HG02938 (cell line): ENCODE data around the gene SFXN4.

Experiments
- ATAC-seq: cut with Tn5 transposase; IDR thresholded peaks from one replicate; pipeline ENCODE4 v1.9.1; 2021; ENCODE audit warnings: mild to moderate bottlenecking, moderate library complexity; ENCODE audit not compliant: unreplicated experiment

The SFXN4 gene, protein sequence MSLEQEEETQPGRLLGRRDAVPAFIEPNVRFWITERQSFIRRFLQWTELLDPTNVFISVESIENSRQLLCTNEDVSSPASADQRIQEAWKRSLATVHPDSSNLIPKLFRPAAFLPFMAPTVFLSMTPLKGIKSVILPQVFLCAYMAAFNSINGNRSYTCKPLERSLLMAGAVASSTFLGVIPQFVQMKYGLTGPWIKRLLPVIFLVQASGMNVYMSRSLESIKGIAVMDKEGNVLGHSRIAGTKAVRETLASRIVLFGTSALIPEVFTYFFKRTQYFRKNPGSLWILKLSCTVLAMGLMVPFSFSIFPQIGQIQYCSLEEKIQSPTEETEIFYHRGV

DNA sequence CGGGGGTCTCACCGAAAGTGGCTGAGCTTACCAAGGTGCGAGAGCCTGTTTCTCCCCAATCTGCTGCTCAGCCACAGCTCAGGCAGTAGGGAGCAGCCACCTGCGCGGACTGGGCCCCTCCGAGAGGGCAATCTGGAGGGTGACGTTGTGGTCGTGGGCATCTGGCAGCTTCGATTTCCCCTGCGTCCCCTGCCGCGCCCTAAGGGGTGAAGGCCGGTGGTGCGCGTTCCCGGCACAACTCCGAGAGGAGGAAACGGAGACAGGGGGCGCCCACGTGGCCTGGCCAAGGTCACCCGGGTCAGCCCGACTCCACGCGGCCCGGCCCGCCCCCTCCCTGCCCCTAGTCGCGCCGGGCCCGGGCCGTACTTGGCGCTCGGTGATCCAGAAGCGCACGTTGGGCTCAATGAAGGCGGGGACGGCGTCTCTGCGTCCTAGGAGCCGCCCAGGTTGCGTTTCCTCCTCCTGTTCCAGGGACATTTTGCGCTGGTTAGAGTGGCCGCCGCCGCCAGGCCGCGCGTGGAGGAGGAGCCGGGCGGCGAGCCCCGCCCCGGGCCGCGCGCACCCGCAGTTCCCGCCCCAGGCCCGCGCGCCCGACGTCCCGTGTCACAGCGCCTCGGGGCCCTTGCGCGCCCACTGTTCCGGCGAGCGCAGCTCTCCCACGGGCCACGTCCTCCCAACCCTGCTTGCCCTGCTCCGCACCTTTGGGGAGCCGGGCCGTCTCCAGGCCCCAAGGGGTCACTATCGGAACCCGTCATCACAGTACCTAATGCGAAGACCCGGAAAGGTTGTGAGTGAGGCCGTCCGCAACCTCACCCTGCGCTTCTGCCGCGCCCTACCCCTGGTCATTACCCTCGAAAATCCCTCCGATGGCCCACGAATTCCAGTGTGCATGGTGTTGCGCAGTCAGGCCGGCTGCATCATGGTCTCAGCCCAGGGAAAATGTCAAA lies at the start of gene SFXN4:
TSS of gene SFXN4 (minus strand) at position 544 of the 947 bp plus-strand sequence. CDS start at position 477, 67 bp downstream.
- peak; percentile 84 for ATAC-seq

- ATAC-seq, result no peak
Observed at GRCh38 chr10:119211625-119212441, 46.3 kb upstream of the SFXN4 start.

DNA sequence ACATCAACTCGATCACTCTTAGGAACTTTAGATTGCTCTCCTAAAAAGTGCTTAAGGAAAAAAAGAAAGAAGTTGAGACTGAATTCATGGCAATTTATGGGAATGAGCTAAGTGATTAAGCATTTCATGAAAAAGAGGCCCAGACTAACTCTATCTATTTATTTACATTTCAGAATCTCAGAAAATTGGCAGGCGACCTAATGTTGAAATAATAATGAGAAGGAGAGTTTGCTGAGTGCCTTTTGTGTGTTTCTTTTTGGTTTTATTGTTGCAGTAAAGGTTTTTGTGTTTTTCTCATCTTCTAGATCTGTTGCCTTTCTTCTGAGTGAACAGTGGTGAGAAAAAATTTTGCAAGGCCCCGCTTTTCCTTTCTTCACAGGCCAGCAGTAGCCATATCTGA lies 45.7 kb upstream of the SFXN4 start:
- ATAC-seq, result no peak

GRCh38 chr10:119210633-119211032 lies 45.1 kb upstream of the SFXN4 start:
- ATAC-seq, result no peak

DNA sequence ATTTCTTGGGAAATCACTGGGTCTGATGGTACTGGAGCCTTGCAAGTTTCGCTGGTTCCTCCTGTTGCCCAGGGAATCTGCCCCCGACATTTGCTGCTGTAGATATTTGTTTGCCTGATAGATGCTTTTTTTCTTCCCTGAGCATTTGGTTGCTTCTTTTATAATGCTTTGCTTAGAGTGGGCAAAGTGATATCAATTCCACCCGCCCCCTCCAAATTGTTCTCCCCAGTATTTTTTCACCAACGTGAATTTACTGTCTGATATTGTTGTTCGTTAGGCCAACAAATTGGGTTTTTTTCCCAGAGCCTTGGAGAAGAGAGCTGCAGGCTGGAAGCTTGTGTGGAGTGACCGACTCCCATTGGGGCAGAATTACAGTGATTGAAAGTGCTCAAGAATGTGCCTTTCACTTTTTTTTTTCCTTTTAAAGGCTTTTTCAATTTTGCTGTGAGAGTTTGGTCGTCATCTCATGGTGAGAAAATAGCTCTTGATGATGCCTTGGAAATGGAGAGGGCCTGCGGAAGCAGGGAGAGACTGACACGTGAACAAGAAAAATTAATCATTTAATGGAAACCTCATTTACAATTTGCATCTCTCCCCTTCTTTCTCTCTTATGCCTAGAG lies 44.3 kb upstream of the SFXN4 start:
- no peak for ATAC-seq

GRCh38 chr10:119209035-119209735 lies 43.7 kb upstream of the SFXN4 start:
- no peak for ATAC-seq

- no peak for ATAC-seq
Observed at GRCh38 chr10:119208553-119208940, 43.0 kb upstream of the SFXN4 start.

DNA sequence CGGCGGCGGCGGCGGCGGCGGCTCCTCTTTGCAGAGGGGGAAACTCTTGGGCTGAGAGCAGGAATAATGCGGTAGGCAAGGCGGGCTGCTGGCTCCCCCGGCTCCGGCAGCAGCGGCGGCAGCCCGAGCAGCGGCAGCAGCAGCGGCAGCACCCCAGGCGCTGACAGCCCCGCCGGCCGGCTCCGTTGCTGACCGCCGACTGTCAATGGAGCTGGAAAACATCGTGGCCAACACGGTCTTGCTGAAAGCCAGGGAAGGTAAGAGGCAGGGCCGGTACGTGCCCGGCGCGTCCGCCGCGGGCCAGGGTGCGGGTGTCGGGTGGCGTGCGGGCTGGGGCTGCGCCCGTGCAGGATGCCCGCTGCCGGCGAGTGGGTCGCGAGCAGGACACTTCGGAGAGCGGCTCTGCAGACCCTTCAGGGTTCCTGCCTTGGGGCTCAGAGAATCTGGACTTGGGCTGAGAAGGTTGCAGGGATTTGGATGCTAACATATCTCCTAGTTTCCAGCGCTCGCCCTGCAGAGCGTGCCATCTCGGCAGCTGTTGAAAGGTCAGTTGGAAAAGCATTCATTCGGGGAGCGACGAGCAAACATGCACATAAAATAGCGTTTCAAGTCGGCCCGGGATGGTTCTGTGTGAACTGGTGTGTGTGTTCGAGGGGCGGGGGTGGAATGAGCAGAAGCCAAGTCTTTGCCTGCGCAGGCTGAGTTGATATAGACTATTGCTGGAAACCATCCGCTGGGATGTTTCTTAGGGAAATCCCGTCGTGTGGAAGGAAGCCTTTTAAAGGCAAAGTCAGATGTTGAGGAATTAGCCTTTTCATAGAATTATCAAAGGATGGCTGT lies 42.4 kb upstream of the SFXN4 start:
- peak; percentile 1 for ATAC-seq

DNA sequence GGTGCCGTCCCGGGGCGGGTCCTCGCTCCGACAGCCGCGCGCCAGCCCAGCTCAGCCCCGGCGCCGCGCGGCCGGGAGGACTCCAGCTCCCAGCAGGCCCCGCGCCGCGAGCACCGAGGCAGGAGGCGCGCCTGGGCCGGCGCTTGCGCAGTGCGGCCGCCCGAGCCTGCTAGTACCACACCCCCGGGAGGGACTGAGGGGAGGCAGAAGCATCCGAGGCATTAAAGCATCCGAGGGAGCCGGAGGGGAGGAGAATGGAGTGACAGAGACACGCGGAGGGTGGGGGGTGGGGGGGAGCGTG lies 41.8 kb upstream of the SFXN4 start, which contains the start of gene GRK5:
TSS of gene GRK5 (plus strand) at position 206 of the 301 bp plus-strand sequence. CDS start 347 bp downstream, outside the sequence.
- ATAC-seq, result peak; percentile 66

- peak; percentile 53 for ATAC-seq
Observed at GRCh38 chr10:119206603-119207365, 41.3 kb upstream of the SFXN4 start.

- peak; percentile 27 for ATAC-seq
Observed at GRCh38 chr10:119205894-119206602, 40.5 kb upstream of the SFXN4 start.

- no peak for ATAC-seq
Observed at GRCh38 chr10:119203006-119203405, 37.5 kb upstream of the SFXN4 start.

DNA sequence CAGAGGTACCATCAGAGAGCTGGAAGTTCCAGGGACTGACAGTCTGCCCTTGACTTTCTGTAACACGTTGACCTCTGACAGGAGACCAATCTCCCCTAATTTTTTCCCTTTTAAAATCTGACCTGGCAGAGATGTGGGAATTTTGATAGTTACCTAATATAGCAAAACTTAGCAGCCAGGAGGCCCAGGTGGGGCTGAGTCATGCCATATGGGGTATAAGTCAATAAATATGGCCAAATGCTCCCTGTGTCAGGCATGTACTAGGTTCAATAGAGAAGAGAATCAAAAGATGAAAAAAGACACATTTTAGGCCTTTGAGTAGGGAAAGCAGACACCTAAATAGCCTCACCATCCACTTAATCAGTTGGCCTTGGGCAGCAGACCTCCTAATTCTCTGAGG lies 35.7 kb upstream of the SFXN4 start:
- no peak for ATAC-seq

DNA sequence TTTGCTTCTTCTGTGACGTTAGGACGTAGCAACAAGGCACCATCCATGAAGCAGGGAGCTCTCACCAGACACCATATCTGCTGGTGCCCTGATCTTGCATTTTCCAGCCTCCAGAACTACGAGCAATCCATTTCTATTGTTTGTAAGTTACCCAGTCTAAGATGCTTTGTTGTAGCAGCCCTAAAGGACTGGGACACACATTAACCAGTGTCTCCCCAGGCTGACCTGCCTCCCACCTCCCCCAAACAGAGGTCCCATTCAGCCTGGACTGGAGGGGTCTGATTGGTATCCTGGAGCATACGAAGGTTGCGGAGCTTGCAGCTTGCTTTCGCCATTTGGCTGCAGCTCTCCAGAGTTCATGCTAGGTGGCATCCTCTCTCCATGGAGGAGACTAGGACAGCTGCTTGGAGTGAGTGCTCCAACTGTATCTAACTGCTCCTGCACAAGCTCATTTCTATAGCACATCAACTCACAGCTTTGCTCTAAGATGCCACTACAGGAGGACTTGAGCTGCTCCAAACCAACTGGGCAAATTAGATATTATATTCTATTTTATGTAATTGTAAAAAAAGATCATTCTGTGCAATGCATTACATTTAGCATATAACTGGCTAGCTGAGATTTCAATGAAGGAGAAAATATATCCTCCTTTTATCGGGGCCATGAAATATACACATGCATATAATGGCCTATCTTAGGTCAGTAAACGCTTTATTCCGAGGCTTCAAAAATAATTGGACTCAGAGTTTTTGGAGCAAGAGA lies 33.9 kb upstream of the SFXN4 start:
- peak; percentile 68 for ATAC-seq

DNA sequence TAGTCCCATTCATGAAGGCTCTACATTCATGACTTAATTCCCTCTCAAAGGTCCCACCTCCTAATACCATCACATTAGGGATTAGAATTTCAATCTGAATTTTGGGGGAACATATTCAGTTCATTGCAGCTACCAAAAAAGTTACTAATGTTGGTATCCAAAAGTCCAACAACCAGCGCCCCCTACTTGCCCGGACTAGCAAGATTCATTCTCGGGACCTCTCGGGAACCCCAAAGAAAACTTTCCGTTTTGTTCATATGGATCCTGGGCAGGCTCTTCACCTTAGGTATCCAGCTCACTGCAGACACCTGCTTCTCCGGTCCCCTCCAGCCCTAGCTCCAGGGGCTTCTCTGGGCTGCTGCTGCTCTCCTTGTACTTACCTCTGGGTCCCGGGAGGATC lies 32.9 kb upstream of the SFXN4 start:
- no peak for ATAC-seq

GRCh38 chr10:119197921-119198320 lies 32.4 kb upstream of the SFXN4 start:
- no peak for ATAC-seq

- ATAC-seq, result no peak
Observed at GRCh38 chr10:119191881-119192280, 26.4 kb upstream of the SFXN4 start.
